ENCODE measurements around the gene PHKG2. TPM values are rescaled to one million over a fixed set of nuclear protein-coding genes. Genes with fewer than 3 reads are reported as not detected.

Gene PHKG2
- polyA plus RNA-seq, 1 donor: 12.7 TPM

Other genes with a start within 250 kb of the PHKG2 start
- 27.9 TPM for gene ZNF768, start 221.9 kb upstream of the PHKG2 start, polyA plus RNA-seq (ENCODE audit: insufficient read length)
- gene ZNF747, start 213.6 kb upstream of the PHKG2 start, polyA plus RNA-seq (ENCODE audit: insufficient read length): 6.5 TPM
- 6.2 TPM for gene ZNF764, start 190.1 kb upstream of the PHKG2 start, polyA plus RNA-seq (ENCODE audit: insufficient read length)
- gene ZNF688, start 176.7 kb upstream of the PHKG2 start, polyA plus RNA-seq (ENCODE audit: insufficient read length): 9.7 TPM
- 13.1 TPM for gene ZNF785, start 162.7 kb upstream of the PHKG2 start, polyA plus RNA-seq (ENCODE audit: insufficient read length)
- 6.6 TPM for gene ZNF689, start 138.0 kb upstream of the PHKG2 start, polyA plus RNA-seq (ENCODE audit: insufficient read length)
- gene PRR14, start 97.5 kb upstream of the PHKG2 start, polyA plus RNA-seq (ENCODE audit: insufficient read length): 20.3 TPM
- gene FBRS, start 90.0 kb upstream of the PHKG2 start, polyA plus RNA-seq (ENCODE audit: insufficient read length): 33.8 TPM
- gene SRCAP, start 49.3 kb upstream of the PHKG2 start, polyA plus RNA-seq (ENCODE audit: insufficient read length): 25.0 TPM
- gene CFAP119, start 13.6 kb downstream of the PHKG2 start, polyA plus RNA-seq (ENCODE audit: insufficient read length): 1.3 TPM
- gene RNF40, start 13.9 kb downstream of the PHKG2 start, polyA plus RNA-seq (ENCODE audit: insufficient read length): 40.2 TPM
- gene ZNF629, start 38.8 kb downstream of the PHKG2 start, polyA plus RNA-seq (ENCODE audit: insufficient read length): 12.3 TPM
- gene BCL7C, start 145.7 kb downstream of the PHKG2 start, polyA plus RNA-seq (ENCODE audit: insufficient read length): 29.0 TPM
- gene CTF1, start 148.2 kb downstream of the PHKG2 start, polyA plus RNA-seq (ENCODE audit: insufficient read length): 12.8 TPM
- gene FBXL19, start 175.1 kb downstream of the PHKG2 start, polyA plus RNA-seq (ENCODE audit: insufficient read length): 10.9 TPM
- 9.9 TPM for gene ORAI3, start 200.6 kb downstream of the PHKG2 start, polyA plus RNA-seq (ENCODE audit: insufficient read length)
- 11.9 TPM for gene SETD1A, start 209.3 kb downstream of the PHKG2 start, polyA plus RNA-seq (ENCODE audit: insufficient read length)
- 8.9 TPM for gene HSD3B7, start 236.8 kb downstream of the PHKG2 start, polyA plus RNA-seq (ENCODE audit: insufficient read length)